H1 (cell line): ENCODE results near the gene ANKS1B. TPM values are rescaled to one million over a fixed set of nuclear protein-coding genes. Genes with fewer than 3 reads are reported as not detected.

Experiments used
- ATF2 ChIP-seq: IDR thresholded peaks from 2 replicates; pipeline ENCODE4 v1.6.1; 2012; ENCODE audit warnings: low read length, inconsistent platforms
- CBX8 ChIP-seq: fragments of 300-800, 300-1000 bp; sonication (generic); IDR thresholded peaks from 2 replicates; pipeline ENCODE4 v1.7.1; 2016; ENCODE audit warnings: low read depth, low read length, borderline replicate concordance
- E2F6 ChIP-seq: IDR thresholded peaks from 2 replicates; pipeline ENCODE4 v1.6.1; 2012; ENCODE audit warnings: inconsistent platforms
- KDM1A ChIP-seq: fragments of 200-600, 300-600 bp; sonication (generic); IDR thresholded peaks from 2 replicates; pipeline ENCODE4 v1.7.1; 2016; ENCODE audit warnings: mild to moderate bottlenecking, low read length, borderline replicate concordance
- MAX ChIP-seq: IDR thresholded peaks from 2 replicates; pipeline ENCODE4 v1.6.1; 2012; ENCODE audit warnings: inconsistent platforms
- NANOG ChIP-seq: IDR thresholded peaks from 2 replicates; pipeline ENCODE4 v1.6.1; 2011; ENCODE audit warnings: low read length, low read depth, mild to moderate bottlenecking, inconsistent platforms; ENCODE audit not compliant: insufficient read depth, poor library complexity, severe bottlenecking
- POLR2A ChIP-seq, 2 experiments: IDR thresholded peaks; 1 replicate in 1 of 2; 2 replicates in 1 of 2; pipeline ENCODE4 v1.6.1; 2011; ENCODE audit warnings: low read depth in 2 of 2, low read length in 2 of 2, mild to moderate bottlenecking in 2 of 2; ENCODE audit errors: control extremely low read depth in 1 of 2
- POLR2AphosphoS5 ChIP-seq: IDR thresholded peaks from 2 replicates; pipeline ENCODE4 v1.6.1; 2011; ENCODE audit warnings: low read depth, low read length
- RBBP5 ChIP-seq: IDR thresholded peaks from 2 replicates; pipeline ENCODE4 v1.7.1; 2012; ENCODE audit warnings: low read depth, mild to moderate bottlenecking, inconsistent platforms, low read length, moderate library complexity, borderline replicate concordance
- RFX5 ChIP-seq: IDR thresholded peaks from 2 replicates; pipeline ENCODE4 v1.6.1; 2011; ENCODE audit warnings: low read depth, low read length, improper control_type of control experiment, borderline replicate concordance
- RNF2 ChIP-seq: fragments of 200-900, 300-1000 bp; sonication (generic); IDR thresholded peaks from 2 replicates; pipeline ENCODE4 v1.7.1; 2016; ENCODE audit warnings: borderline replicate concordance, low read depth, mild to moderate bottlenecking, antibody characterized with exemption, low read length; ENCODE audit not compliant: poor library complexity, severe bottlenecking; ENCODE audit errors: missing control alignments
- SP1 ChIP-seq: IDR thresholded peaks from 2 replicates; pipeline ENCODE4 v1.6.1; 2011; ENCODE audit warnings: low read depth, low read length
- SP2 ChIP-seq: IDR thresholded peaks from 2 replicates; pipeline ENCODE4 v1.6.1; 2012; ENCODE audit warnings: mild to moderate bottlenecking, low read length, inconsistent platforms
- SP4 ChIP-seq: IDR thresholded peaks from 2 replicates; pipeline ENCODE4 v1.6.1; 2012; ENCODE audit warnings: low read length, inconsistent platforms
- USF2 ChIP-seq: IDR thresholded peaks from 2 replicates; pipeline ENCODE4 v1.6.1; 2011; ENCODE audit warnings: low read length, improper control_type of control experiment
- polyA plus RNA-seq, 7 experiments: library from polyadenylated mRNA; depleted of rRNA in 3 of 7; stranded (reverse) in 5 of 7; unstranded in 2 of 7; fragments of >200 nt in 5 of 7; fragments of 200-250 nt in 2 of 7; gene quantifications; 1 replicate in 5 of 7; 2 replicates in 1 of 7; 4 replicates in 1 of 7; pipeline versions ENCODE4 v1.2.1 to v1.2.3, GENCODE V29; 2011 to 2013; ENCODE audit warnings: missing spikeins in 2 of 7, mixed read lengths in 2 of 7
- total RNA-seq: library from RNA; stranded (reverse); fragmentation: NEBNext Ultra II Directional; extraction: Animal tissue kit (Norgen Biotek cat#: 25700); gene quantifications from 2 replicates; pipeline ENCODE4 v1.2.1, GENCODE V29; 2021

The ANKS1B gene
- total and polyA plus RNA-seq, 2 of the 8 experiments (the other 6 are each of a cell fraction or from before 2014, with no cell fraction given), result 2.7 to 6.1 TPM

GRCh38 chr12:98856897-98857540 is 1127.7 kb downstream of the ANKS1B start (continued):
- peak; percentile 93 for TF ChIP-seq ATF2
- peak; percentile 70 for TF ChIP-seq POLR2AphosphoS5
- no peak for TF ChIP-seq SP2
- peak; percentile 95 for TF ChIP-seq NANOG
- TF ChIP-seq E2F6, result no peak
- no peak for TF ChIP-seq MAX
- peak; percentile 81 for TF ChIP-seq SP1
- TF ChIP-seq USF2, result no peak
- TF ChIP-seq RNF2, result no peak
- TF ChIP-seq KDM1A, result no peak
- TF ChIP-seq RFX5, result no peak
- no peak for TF ChIP-seq SP4
- peak; percentile 39 to 50; a peak in 2 of 3 replicates for TF ChIP-seq POLR2A (IDR thresholded peaks at IDR 0.05; ENCODE audit: control extremely low read depth in 1 of 2, low read depth in 2 of 2, low read length in 2 of 2)
- TF ChIP-seq RBBP5, result no peak
- no peak for TF ChIP-seq CBX8
